Neural crest cell (in vitro differentiated cells): ENCODE results near the gene AHCY. TPM values are rescaled to one million over a fixed set of nuclear protein-coding genes. Genes with fewer than 3 reads are reported as not detected.

Experiments
- DNase-seq: peaks from one replicate; pipeline ENCODE4 v3.0.0; 2021; ENCODE audit warnings: low read depth, mixed read lengths, low spot score
- H3K27ac Mint-ChIP-seq: one replicate; pipeline ENCODE4 v1.8.0; 2021; ENCODE audit warnings: mild to moderate bottlenecking, mixed read lengths; ENCODE audit not compliant: unreplicated experiment
- H3K27me3 Mint-ChIP-seq: 2 replicates; pipeline ENCODE4 v1.8.0; 2021; ENCODE audit warnings: low read depth, mild to moderate bottlenecking, mixed read lengths
- H3K36me3 Mint-ChIP-seq: 2 replicates; pipeline ENCODE4 v1.8.0; 2021; ENCODE audit warnings: low read depth, mild to moderate bottlenecking, mixed read lengths
- H3K4me1 Mint-ChIP-seq: 2 replicates; pipeline ENCODE4 v1.8.0; 2021; ENCODE audit warnings: mixed read lengths
- H3K4me3 Mint-ChIP-seq: one replicate; pipeline ENCODE4 v1.8.0; 2021; ENCODE audit warnings: mild to moderate bottlenecking, mixed read lengths
- H3K9me3 Mint-ChIP-seq: 2 replicates; pipeline ENCODE4 v1.8.0; 2021; ENCODE audit warnings: mixed read lengths
- total RNA-seq: library from RNA; stranded (reverse); gene quantifications from 2 replicates; pipeline ENCODE4 v1.2.1, GENCODE V29; 2021
- TF ChIP-seq, protein P1 (sequence below): fragments of 200-600 bp; sonication (generic); conservative IDR thresholded peaks from 2 replicates; pipeline ENCODE4 v1.5.0; 2021; ENCODE audit warnings: antibody characterized with exemption, mild to moderate bottlenecking

AHCY gene
- total RNA-seq, 1 donor from 2014 or later: 358 TPM

DNA sequence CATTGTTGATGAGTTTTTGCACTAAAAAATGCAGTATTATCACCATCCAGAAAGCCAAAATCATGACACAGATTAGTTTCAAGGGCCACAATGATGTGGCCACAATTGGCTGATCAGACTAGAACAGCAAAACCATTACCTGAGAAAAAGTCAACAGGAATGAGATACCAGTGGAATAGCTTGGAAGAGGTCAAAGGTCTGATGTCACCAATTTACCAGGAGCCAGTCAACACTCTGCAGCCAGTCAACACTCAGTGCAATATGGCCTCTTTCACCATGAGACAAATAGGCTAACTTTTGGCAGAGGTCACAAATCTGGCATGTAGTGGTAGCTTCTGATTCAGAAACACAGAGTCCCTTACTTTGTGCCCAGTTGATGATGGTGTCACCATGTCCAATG lies 69.5 kb downstream of the AHCY start:
- Mint-ChIP-seq H3K27me3 (peaks cover 2% of the 10 kb centered on the region), H3K27ac (no peak overlapping the region), H3K9me3 (peaks cover 23% of the 10 kb centered on the region), H3K4me3 (no peak overlapping the region), H3K4me1 (no peaks in the 10 kb centered on the region), H3K36me3 (peaks cover 9% of the 10 kb centered on the region)
- DNase-seq: no peak
- TF ChIP-seq, protein P1, sequence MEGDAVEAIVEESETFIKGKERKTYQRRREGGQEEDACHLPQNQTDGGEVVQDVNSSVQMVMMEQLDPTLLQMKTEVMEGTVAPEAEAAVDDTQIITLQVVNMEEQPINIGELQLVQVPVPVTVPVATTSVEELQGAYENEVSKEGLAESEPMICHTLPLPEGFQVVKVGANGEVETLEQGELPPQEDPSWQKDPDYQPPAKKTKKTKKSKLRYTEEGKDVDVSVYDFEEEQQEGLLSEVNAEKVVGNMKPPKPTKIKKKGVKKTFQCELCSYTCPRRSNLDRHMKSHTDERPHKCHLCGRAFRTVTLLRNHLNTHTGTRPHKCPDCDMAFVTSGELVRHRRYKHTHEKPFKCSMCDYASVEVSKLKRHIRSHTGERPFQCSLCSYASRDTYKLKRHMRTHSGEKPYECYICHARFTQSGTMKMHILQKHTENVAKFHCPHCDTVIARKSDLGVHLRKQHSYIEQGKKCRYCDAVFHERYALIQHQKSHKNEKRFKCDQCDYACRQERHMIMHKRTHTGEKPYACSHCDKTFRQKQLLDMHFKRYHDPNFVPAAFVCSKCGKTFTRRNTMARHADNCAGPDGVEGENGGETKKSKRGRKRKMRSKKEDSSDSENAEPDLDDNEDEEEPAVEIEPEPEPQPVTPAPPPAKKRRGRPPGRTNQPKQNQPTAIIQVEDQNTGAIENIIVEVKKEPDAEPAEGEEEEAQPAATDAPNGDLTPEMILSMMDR: no peak

GRCh38 chr20:34232494-34233087 lies 70.6 kb downstream of the AHCY start:
- Mint-ChIP-seq H3K27me3 (peaks cover 2% of the 10 kb centered on the region), H3K4me1 (no peaks in the 10 kb centered on the region), H3K36me3 (peaks cover 4% of the 10 kb centered on the region), H3K27ac (no peak overlapping the region), H3K4me3 (no peak overlapping the region), H3K9me3 (peaks cover 19% of the 10 kb centered on the region)
- TF ChIP-seq, protein P1: no peak
- no peak for DNase-seq

DNA sequence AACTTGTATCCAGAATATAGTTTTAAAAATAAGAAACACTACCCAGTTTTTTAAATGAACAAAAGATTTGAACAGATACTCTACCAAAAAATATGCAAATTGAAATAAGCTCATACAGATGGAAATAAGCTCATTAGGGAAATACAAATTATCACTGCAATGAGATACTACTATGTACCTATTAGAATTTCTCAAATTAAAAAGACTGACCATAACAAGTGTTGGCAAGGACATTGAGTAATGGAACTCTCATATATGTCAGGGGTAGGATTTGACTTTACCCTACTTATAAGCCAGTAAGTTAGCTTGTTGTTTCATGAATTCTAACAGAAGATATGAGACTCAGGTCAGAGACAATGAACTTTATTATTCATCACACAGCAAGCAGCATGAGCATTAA lies 71.5 kb downstream of the AHCY start:
- H3K4me1 Mint-ChIP-seq: no peaks in the 10 kb centered on the region

More for the DNA sequence above, 71.5 kb downstream of the AHCY start:
- H3K9me3 Mint-ChIP-seq: peaks cover 20% of the 10 kb centered on the region
- no peak overlapping the region for H3K4me3 Mint-ChIP-seq
- no peaks in the 10 kb centered on the region for H3K36me3 Mint-ChIP-seq
- H3K27ac Mint-ChIP-seq: no peak overlapping the region
- TF ChIP-seq, protein P1: no peak
- DNase-seq: no peak
- no peaks in the 10 kb centered on the region for H3K27me3 Mint-ChIP-seq

Other genes with a start within 250 kb of the AHCY start
- gene EIF2S2, start 191.1 kb downstream of the AHCY start, total RNA-seq: 106 and 111 TPM in 2 replicates
- not detected in 2 replicates for gene ASIP, start 61.9 kb downstream of the AHCY start, total RNA-seq
- 68.6 and 69.3 TPM in 2 replicates for gene ITCH, start 59.9 kb upstream of the AHCY start, total RNA-seq
- 151 and 165 TPM in 2 replicates for gene DYNLRB1, start 213.1 kb upstream of the AHCY start, total RNA-seq